NCI-H2029 (cell line): ENCODE data around the gene C10orf90.

ENCODE experiments used
- DNase-seq: peaks from one replicate; lab custom pipeline; 2025; lab: John Stamatoyannopoulos, UW

The C10orf90 gene

DNA sequence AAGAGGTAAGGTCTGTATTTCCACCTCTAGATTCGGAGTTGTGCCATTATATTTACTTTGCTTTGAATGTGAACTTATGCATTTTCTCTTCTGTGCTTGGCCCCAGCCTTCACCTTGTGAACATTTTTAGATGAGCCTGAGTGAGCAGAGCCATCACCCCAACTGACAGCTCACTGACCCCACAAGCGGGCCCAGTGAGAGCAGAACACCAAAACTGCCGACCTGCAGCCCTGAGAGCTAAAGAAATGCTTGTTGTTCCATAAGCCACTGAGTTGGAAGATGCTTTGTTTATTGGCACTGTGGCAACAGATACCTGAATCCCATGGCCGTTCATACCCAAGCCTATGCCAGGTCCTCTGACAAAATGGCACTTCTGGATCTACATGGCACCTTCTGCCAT, 37.8 kb downstream of the C10orf90 start:
- no peak for DNase-seq

DNA sequence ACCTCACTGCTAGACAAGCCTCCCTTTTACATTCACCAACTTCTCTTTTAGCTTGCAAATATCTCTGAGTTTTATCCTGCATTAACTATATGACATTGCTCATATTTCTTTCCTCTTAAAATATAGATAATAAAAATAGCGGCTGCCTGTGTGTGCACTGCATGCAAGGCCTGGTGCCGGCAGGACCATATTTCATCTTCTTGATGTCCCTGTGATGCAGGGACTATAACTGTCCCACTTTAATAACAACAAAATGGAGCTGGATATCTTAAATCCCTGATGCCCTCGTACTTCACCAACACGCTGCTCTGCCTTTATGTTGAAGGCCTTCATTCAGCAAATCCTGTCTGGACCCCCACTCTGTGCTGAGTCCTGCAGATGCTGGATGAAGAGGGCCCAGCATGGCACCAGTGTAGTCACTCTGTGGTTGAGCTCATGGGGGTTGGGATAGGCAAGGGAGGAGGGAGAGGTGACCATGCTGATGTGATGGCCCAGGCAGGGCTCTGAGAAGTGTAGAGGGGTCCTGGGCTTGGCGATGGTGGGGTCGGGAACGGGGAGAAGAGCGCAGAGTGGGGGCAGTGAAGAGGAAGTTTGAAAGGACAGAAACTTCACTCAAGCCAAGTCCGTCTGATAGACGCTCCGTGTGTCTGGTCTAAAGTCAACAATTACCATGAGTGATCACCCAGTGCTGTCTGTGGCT, 40.4 kb downstream of the C10orf90 start:
- no peak for DNase-seq

DNA sequence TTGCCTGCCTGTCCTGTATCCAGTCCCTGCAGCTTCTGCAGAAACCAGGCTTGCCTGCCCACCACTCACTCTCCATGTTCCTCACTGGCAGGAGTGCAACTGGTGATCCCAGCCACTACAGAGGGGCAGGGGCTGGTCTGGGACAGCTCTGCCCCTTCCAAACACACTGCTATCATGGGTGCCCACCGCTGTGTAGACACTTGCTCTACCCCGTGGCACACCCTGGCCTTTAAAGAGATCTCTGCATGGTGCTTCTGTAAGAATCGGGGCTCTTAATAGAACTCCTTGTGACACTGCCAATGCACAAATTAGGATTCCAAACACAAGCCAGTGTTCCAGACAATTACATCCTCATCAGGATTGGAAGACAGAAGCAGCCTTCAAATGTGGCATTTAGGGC, 41.7 kb downstream of the C10orf90 start:
- no peak for DNase-seq

DNA sequence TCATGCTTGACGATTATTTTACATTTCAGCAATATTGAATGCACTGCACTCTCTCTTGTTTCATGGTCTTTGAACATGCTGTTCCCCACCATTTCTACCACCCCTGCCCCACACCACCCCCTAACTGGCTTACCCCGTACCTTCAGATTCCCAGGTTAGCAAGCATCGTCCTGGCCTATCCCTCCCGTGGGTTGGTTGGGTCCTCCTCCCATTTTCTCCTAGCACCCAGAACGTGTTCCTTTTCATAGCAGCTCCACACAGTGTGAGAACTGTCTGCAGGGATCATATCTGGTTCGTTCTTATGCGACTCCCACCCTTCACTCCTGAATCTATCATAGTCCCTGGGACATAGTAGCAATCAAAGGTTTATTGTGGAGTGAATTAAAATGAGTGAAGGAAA, 48.6 kb downstream of the C10orf90 start:
- DNase-seq = no peak

DNA sequence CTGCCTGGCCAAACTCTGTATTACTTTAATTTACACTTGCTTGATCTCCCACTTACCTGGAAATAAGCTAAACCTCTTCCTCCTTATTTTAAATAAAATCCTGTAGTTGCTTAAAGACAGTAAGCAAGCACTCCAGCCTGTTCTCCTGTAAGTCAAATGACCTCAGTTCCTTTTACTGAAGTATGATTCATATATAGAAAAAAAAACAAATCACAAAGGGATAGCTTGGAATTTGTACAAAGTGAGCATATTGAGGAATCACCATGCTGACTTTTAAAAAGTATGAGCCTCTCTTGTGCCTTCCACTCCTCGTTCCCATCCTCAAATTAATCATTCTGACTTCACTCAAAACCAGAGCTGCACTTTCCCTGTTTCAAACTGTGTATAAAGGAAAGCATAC, 52.0 kb downstream of the C10orf90 start:
- DNase-seq = no peak

DNA sequence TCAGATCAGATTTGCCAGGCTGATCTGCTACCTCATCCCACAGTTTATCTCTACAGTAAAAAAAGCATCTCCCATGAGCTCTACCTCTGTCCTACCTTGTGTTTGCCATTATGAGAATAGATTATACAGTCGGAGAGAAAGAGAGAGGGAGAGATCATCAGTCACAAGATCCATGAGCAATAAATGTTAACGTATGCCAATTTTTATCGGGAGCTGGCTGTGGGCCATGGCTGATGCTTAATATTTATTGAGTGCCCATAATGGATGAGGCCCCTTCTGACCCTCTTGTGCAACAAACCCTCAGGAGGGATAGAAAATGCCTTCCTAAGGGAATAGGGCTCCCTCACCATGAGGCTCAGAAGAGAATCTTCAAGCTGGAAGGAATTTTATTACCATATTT, 52.8 kb downstream of the C10orf90 start:
- DNase-seq = no peak

DNA sequence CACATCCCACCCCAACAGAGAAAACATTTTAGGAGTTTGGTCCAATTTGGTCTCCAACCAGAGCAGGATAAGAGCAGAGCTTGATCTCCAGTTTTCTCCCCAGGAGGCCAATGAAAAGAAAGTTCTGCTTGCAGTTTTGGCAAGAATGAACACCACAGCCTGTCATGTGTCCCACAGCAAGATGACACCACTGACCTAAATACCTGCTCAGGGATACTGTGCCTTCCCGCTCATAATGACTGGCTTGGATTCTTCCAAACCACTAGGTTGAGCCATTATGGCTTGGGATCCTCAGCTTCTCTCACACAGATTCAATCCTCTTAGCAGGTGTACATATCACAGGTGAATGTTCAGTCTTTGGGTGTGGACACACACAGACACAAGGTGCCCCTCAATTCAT, 53.3 kb downstream of the C10orf90 start:
- no peak for DNase-seq

DNA sequence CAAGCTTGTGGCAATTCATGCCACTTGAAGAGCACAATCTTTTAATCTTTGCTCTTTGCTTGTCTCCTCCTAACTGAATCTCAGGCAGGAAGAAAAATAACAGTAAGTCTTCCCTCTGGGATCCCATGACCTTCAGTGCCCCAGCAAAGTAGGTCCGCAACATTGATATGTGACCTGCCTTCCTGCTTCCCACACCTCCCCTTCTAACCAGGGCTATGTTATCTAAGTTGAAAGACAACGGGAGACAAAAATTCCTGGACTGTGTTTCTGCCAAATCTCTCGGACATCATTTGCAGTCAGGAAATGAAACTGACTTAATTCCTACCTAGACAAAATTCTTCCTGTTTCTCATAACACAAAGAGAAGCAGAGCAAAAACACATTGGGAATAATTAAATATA, 53.8 kb downstream of the C10orf90 start:
- DNase-seq = no peak

DNA sequence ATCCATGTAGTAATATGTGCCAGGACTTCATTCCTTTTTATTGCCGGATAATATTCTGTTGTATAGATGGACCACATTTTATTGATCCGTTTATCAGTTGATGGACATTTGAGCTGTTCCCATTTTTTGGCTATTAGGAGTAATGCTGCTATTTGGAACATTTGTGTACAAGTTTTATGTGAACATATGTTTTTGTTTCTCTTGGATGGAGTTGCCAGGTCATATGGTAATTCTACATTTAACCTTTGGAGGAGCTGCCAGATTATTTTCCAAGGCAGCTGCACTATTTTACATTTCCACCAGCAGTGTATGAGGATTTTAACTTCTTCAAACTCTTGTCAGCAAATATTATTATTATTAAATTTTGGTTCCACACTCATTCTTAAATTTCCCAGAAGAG, 59.2 kb downstream of the C10orf90 start:
- DNase-seq = no peak

DNA sequence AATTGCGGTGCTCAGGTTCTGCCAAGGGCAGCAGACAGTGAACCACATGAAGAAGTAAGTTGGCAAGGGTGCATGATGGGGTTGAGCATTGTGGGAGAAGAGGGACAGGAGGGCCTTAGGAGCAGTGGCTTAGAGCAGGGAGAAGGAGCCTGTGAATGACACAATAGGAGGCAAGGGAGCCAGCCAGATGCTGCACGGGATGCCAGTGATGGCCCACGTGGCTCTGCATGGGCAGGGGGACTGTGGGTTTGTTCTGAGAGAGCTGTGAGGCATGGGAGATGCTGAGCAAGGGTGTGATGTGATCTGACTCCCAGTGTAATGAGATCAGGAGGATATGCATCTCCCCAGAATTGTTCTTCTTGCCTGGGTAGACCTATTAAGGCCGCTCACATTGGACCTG, 60.9 kb downstream of the C10orf90 start:
- no peak for DNase-seq

DNA sequence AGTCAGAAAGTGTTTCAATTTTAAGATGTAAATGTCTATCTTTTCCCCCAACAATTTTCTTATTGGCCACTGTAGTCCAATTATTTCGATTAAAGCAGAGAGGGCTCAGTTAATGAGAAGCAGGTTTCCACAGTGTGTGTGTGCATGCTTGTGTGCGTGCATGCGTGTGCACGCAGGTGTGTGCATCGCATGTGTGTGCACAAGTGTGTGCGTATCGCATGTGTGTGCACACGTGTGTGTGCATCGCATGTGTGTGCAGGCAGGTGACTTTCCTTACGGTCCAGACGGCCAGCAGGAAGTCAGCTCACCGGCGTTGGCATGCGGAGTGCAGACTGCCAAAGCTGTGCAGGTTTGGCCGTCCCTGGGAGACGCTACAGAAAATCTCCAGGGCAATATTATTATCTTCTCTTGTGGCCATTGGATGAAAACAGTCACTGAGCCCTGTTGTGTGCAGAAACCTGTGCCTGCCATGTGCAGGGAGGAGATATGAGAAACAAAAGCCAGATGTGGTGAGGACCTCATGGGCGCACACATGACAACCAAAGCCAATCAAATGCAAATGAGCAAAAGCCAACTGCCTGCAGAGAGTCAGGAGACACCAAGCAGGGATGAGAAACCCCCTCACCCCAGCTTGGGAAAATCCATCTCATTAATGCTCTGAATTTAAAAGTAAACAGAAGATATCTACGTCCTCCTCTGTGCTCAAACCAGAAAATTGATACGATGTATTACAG, 70.4 kb downstream of the C10orf90 start:
- DNase-seq = no peak

DNA sequence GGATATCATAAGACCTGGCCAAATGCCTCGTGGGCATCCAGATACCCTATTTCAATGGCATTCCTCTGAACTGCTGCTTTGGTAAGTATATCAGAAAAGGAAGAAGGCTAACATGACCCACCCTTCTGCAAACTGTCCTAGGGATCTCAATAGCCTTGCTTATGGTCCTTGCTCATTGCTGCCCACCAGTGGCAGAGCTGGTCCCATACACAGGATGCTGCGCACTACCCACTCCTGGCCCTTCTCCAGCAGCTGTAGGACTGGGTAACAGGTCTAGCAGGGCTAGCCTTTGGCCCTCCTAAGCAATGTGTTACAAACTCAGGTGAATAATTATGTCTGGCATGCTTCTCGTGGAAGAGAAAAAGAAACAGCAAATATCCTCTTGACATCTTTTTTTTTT, 72.5 kb downstream of the C10orf90 start:
- DNase-seq = peak; percentile 26

DNA sequence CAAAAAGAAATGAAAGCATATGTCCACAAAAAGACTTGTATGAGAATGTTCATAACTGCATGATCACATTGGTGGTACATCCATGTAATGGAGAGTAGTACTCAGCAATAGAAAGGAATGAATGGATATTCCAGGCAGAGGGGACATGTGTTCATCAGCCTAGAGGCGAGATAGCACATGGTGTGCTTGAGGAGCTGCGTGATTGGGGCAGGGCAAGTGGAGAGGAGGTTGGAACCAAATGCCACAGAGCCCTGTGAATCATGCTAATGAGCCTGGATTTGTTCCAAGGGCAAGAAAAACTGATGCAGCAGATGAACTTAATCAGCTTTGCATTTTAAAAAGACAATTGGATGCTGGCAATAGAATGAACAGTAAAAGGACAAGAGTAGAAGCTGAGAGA, 73.3 kb downstream of the C10orf90 start:
- no peak for DNase-seq

DNA sequence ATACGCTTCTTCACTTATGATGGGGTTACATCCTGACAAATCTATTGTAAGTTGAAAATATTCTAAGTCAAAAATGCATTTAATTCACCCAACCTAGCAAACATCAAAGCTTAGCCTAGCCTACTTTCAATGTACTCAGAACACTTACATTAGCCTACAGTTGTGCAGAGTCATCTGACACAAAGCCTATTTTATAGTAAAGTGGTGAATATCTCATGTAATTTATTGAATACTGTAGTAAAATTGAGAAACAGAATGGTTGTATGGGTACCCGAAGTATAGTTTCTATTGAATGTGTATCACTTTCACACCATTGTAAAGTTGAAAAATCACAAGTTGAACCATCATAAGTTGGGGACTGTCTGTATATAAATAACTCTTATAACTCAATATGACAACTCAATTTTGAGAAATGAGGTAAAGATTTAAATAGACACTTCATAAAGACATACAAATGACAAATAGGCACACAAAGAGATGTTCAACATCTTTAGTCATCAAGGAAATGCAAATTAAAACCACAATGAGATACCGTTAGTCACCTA, 73.9 kb downstream of the C10orf90 start:
- no peak for DNase-seq

DNA sequence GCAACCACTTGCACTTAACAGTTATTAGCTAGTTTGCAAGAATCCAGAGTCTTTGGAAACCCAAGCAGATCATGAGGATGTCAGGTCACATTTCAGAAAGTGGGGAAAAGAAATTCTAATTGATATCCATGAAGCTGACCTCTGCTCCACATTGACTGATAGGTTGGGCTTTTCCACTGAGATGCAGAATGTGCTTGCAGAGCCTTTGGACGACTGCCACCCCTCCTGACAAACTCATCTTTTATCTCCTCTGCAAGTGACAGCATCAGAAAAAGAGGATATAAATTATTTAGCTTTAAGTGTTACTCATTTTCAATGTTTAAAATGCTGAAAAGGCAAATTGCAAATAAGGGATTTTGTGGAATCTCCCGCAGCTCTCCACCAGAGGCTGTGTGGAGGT, 75.3 kb downstream of the C10orf90 start:
- DNase-seq = no peak

DNA sequence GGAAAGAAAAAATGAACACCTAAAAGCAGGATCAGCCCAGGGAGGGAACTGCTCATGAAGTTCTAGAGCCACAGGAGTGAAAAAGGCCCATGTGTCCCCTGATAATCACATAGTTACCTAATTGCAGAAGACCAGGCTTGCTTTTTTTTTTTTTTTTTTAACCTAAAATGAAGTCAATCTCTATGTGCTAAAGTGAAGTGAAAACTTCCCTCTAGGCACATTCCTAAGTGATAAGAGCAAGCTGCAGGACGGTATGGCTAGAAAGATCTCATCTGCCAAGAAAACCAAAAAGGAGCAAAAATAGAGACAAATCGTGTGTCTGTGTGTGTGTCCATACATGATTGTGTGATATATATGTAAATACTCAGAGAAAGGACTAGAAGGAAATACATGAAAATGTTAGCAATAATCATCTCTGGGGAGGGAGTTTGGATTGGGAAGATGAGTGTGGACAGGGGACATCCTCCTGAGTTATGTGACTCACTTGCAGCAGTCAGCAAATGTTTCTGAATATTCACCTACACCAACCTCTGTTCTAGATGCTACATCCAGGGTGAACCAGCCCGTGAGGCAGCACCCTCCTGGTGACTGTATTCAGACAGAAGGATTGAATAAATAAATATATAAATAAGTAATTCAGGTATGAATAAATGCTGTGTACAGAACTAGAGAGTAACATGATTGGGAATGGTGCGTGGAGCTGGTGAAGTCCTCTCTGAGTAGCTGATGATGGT, 76.4 kb downstream of the C10orf90 start:
- DNase-seq = no peak

DNA sequence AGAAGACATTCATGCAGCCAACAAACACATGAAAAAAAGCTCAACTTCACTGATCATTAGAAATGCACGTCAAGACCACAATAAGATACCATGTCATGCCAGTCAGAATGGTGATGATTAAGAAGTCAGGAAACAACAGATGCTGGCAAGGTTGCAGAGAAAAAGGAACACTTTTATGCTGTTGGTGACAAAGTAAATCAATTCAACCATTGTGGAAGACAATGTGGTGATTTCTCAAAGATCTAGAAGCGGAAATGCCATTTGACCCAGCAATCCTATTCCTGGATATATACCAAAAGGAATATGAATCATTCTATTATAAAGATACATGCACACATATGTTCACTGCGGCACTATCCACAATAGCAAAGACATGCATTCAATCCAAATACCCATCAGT, 77.6 kb downstream of the C10orf90 start:
- no peak for DNase-seq

DNA sequence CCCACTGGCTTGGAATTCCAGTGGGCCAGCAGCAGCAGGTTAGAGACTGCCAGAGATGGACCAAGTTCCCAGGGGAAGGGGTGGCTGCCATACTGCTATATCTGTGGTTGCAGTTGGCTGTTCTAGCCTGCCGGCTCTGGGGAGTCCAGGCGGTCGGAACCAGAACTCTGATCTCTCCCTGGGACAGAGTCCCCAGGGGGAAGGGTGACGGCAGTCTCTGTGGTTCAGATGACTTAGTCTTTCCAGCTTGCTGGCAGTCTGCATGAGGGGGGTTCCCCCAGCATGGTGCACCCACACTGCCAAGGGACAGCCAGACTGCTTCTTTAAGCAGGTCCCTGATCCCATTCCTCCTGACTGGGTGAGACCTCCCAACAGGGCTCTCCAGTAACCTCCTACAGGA, 82.5 kb downstream of the C10orf90 start:
- no peak for DNase-seq

DNA sequence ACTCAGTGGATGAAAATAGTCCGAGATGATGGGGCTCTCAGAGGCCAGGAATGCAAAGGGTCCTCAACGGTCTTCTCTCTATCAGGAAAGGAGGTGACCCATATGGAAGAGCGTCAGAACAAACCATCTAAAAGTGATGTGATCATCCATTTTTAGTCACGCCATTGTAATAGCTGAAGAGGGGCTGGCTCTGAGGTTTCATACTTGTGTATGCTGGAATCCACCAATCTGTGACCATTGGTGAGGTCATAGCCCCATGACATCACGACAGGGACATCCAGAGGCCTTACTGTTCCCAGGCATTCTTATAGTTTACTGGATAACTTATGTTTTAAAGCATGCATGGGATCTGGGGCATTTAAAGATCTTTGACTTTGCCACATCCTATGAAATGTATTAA, 83.6 kb downstream of the C10orf90 start:
- DNase-seq = no peak

DNA sequence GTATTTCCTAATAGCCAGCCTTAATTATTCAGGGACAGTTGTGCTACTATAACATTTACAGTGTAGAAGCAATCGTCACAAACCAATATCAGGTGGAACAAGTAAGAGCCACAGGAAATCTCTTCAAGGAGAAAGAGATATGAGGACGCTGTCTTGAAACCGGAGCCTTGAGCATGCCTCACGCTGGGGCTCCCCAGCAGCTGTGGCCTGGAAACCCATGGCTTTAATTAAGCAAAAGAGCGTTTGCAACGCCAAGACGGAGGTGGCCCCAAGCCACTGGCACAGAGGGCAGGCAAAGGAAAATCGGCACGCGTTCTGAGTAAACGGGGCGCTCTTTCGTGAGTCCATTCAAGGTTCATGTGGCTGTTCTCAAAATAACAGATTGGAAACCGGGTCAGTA, 84.4 kb downstream of the C10orf90 start:
- no peak for DNase-seq

DNA sequence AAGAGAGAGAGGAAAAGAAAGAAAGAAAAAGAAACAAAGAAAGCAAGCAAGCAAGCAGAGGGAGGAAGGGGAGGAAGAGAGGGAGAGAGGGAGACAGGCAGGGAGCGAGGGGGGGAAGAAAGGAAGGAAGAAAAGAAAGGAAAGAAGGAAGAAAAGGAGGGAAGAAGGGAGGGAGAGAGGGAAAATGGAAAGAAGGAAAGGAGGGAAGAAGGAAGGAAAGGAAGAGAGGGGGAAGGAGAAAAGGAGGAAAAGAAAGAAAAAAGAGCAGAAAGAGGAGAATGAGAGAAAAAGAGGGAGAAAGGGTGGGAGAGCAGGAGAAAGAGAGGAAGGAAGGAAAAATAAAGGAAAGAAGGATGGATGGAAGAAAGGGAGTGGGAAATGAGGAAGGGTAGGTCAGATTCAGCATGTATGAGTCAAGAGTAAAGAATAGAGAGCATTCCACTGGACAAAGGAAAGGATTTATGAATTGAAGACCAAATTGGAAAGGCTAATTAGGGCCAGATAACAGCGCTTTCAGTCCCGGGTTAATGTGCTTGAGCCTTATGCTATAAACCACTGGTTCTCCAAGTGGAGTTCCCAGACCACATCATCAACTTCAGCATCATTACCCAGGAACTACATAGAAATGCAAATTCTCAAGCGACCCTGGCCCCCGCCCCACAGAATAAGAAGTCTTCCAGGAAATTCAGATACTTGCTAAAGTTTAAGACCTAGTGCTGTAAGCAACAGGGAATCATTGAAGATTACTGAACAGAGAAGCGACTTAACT, 85.1 kb downstream of the C10orf90 start:
- no peak for DNase-seq

DNA sequence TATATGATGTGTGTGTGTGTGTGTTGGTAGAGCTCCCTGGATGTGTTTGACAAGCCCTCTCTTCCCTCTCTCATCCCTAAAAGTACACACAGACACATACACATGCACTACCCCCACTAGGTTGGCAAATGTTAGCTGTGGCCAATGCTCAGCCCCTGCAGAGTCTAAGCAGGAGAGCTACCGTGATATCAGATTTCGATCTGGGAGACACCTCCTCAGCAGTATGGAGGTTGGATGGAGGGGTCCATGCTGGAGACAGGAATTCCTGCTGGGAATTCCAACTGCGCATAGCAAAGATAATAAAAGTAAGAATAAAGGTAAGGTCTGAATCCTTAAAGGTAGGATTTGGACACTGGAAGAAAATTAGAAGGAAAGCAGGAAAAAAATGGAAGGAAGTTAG, 85.7 kb downstream of the C10orf90 start:
- DNase-seq = no peak
